Fibroblast of mammary gland (primary cell): ENCODE measurements around the gene IDH3B.

Experiments
- DNase-seq: peaks from one replicate; pipeline ENCODE4 v3.0.0-alpha.2; 2010; ENCODE audit warnings: low read depth
- H3K4me3 ChIP-seq: 2 replicates; pipeline ENCODE4 v1.5.1; 2011; ENCODE audit warnings: low read depth, mild to moderate bottlenecking, low read length, moderate library complexity; ENCODE audit not compliant: control insufficient read depth
- TF ChIP-seq, protein P1 (sequence below): conservative IDR thresholded peaks from 2 replicates; pipeline ENCODE4 v1.5.1; 2011; ENCODE audit warnings: low read depth, low read length, inconsistent platforms; ENCODE audit not compliant: control insufficient read depth, insufficient read depth

Gene IDH3B

DNA sequence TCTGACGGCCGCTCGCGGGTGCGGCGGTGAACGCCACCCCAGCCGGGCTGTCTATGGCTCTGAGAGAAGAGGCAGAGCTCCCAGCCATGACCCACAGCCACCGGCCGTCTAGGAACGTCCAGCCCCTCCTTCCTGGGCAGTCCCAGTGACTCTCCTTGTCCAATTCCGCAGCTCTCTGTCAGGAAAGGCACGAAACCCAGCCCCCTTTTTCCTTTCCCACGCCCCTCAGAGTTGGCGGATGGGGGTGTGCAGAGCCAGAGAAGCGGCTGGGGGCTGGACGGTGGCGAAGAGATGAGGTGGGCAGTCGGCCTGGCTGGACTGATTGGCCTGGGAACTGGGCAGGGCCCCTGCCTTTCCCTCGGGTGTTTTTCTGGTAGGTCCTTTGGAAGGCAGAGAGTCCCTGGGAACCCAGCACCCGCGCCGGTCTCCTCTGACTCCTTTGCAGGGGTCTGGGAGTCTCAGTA is 30.0 kb upstream of the IDH3B start:
- TF ChIP-seq, protein P1, sequence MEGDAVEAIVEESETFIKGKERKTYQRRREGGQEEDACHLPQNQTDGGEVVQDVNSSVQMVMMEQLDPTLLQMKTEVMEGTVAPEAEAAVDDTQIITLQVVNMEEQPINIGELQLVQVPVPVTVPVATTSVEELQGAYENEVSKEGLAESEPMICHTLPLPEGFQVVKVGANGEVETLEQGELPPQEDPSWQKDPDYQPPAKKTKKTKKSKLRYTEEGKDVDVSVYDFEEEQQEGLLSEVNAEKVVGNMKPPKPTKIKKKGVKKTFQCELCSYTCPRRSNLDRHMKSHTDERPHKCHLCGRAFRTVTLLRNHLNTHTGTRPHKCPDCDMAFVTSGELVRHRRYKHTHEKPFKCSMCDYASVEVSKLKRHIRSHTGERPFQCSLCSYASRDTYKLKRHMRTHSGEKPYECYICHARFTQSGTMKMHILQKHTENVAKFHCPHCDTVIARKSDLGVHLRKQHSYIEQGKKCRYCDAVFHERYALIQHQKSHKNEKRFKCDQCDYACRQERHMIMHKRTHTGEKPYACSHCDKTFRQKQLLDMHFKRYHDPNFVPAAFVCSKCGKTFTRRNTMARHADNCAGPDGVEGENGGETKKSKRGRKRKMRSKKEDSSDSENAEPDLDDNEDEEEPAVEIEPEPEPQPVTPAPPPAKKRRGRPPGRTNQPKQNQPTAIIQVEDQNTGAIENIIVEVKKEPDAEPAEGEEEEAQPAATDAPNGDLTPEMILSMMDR, result no peak
- no peak for DNase-seq
- no peak overlapping the region for H3K4me3 ChIP-seq

DNA sequence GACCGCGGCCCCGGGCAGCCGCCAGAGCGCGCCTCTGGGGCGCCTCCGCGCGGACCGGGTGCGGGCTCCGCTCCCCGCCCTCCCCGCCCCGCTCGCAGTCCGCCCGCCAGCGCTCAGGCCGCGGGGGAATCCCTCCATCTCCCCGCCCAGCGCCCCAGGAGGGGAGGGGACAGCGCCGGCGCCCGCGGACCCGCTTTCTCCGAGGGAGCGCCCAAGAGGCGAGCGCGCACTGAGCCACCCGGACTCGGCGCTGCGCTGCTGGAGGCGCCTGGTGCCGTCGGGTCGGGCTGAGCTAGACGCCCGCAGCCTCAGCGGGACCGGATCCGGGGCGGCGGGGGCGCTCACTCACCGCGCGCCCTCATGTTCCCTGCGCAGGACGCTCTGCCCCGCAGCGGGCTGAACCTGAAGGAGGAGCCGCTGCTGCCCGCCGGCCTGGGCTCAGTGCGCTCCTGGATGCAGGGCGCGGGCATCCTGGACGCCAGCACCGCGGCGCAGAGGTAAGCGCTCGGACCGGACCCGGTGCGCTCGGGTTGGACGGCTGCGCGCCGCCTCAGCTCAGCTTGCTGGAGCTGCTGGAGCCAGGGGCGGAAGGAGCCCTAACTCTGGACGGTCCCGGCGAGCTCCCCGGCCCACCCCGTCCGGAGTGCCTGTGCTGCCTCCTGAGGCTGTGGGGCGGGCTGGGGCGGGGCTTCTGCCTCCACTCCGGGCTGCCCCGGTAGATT is 29.4 kb upstream of the IDH3B start:
- H3K4me3 ChIP-seq, result no peak overlapping the region
- TF ChIP-seq, protein P1, result no peak
- no peak for DNase-seq

DNA sequence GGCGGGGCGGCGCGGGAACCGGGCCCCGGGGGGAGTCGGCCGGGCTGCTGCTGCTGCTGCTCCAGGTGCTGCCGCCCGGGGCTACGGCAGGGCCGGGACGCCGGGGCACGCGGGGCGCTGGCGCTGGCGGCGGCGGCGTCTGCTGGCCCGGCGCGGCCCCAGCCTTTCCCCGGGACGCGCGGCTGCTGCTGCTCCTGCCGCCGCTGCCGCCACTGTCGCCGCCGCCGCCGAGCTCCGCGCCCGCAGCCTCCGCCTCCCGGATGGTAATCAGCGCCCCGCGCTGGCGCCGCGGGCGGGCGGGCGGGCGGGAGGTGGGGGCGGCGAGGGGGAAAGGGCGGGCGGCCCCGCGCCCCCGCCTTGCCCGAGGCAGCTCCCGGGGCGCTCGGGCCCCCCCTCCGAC is 28.9 kb upstream of the IDH3B start:
- no peak overlapping the region for H3K4me3 ChIP-seq
- DNase-seq, result no peak
- TF ChIP-seq, protein P1, result no peak

DNA sequence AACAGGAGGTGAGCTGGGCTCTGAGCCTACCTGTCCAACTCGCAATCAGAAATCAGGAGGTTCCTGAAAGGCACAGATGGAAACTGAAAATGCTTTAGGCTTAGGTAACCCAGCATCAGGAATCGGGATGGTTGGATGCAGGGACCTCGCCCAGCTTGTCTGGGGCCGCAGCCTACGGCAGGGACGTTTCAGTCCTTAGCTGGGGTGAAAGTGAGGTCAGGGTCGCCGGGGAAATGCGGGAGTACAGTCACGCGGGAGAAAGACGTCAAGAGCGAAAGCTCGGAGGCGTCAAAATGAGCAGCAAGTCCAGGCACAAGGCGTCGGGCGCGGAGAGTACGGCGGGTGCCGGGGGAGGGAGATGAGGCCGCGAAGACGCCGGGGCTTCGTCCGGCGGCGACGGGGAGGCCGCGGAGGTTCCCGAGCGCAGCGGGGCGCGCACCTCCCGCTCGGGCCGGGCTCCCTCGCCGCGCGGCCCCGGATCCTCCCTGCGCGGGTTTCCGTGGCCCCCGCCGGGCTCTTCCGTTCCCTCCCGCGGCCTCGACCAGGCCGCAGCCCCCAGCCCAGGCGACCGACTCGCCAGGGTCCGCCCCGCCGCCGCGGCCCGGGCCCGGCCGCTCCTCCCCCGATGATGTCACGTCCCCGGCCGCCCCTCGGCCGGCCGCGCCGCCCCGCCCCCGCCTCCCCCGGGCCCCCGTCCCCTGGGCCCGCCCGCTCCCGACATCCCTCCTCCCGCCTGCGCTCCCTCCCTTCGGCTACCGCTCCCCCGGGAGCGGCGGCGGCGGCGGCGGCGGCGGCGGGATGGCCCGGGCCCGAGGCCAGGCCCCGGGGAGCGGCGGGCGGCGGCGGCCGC is 28.2 kb upstream of the IDH3B start, which contains the start of gene EBF4:
Gene EBF4, plus strand, starts transcription at position 745 of the 850 bp plus-strand sequence. CDS start 866 bp downstream, outside the sequence.
- TF ChIP-seq, protein P1, result no peak
- DNase-seq, result peak; percentile 15
- no peak within 1 kb of the TSS for H3K4me3 ChIP-seq

DNA sequence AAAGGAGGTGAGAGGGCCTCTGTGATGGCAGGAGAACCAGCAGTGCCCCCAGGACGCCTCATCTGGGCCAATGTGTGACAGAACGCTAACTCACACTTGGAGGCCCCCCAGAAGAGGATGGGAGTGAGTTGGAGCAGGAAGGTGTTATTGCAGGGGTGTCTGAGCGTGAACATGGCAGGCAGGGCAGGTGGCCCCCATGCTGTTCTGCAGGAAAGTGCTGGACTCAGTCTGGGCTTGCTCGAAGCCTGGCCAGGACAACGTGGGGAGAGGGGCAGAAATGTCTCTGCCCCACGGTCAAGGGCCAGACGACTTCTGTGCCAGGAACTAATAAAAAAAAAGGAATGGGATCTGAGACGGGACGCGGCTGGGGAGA is 27.6 kb upstream of the IDH3B start:
- H3K4me3 ChIP-seq, result no peak overlapping the region
- TF ChIP-seq, protein P1, result no peak
- no peak for DNase-seq

DNA sequence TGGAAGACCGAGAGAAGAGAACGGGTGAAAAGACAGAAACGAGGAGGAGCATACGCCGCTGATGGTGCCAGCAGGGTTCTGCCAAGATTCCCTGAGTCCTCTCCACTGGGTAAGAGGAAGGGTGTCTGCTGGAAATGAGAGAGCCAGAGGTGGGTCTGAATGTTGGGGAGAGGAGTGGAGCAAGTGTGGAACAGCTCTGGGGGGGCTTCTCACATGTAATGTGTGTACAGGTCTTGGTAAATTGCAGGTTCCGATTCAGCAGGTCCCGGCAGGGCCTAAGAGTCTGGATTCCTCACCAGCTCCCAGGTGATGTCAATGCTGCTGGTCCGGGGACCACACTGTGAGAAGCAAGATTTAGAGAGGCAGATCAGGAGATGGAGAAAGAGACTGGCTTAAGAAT is 27.1 kb upstream of the IDH3B start:
- TF ChIP-seq, protein P1, result no peak
- DNase-seq, result no peak
- H3K4me3 ChIP-seq, result no peak overlapping the region
